WI38 (cell line): Measurements from ENCODE around the gene PIPOX.

ENCODE experiments used
- H3K4me3 ChIP-seq: 2 replicates; pipeline ENCODE4 v1.5.1; 2011; ENCODE audit warnings: low read depth, mild to moderate bottlenecking, control low read depth, low read length
- TF ChIP-seq, protein P1 (sequence below): IDR thresholded peaks from 2 replicates; pipeline ENCODE4 v1.5.1; 2012; ENCODE audit warnings: low read depth, mild to moderate bottlenecking, control low read depth, low read length

Gene PIPOX

DNA sequence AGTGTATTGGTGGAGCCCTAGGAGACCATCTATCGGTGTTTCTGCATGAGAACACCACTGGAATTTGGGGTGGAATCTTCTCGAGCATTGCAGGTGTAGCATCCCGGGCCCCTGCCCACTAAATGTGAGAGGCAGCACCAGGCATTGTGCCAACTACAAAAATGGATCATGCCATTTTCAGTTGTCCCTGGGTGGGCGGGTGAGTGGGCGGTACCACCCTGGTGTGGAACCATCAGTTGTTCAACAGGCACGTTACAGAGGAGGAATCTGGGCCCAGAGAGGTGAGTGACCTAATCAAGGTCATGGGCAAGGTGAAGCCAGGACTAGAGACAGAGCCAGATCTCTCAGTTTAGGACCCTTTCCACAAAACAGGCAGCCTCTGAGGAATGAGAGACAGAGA, 8.8 kb downstream of the PIPOX start:
- no peak overlapping the region for H3K4me3 ChIP-seq
- TF ChIP-seq, protein P1, sequence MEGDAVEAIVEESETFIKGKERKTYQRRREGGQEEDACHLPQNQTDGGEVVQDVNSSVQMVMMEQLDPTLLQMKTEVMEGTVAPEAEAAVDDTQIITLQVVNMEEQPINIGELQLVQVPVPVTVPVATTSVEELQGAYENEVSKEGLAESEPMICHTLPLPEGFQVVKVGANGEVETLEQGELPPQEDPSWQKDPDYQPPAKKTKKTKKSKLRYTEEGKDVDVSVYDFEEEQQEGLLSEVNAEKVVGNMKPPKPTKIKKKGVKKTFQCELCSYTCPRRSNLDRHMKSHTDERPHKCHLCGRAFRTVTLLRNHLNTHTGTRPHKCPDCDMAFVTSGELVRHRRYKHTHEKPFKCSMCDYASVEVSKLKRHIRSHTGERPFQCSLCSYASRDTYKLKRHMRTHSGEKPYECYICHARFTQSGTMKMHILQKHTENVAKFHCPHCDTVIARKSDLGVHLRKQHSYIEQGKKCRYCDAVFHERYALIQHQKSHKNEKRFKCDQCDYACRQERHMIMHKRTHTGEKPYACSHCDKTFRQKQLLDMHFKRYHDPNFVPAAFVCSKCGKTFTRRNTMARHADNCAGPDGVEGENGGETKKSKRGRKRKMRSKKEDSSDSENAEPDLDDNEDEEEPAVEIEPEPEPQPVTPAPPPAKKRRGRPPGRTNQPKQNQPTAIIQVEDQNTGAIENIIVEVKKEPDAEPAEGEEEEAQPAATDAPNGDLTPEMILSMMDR: no peak

GRCh38 chr17:29054835-29055234, 11.9 kb downstream of the PIPOX start:
- no peak overlapping the region for H3K4me3 ChIP-seq
- TF ChIP-seq, protein P1: no peak

DNA sequence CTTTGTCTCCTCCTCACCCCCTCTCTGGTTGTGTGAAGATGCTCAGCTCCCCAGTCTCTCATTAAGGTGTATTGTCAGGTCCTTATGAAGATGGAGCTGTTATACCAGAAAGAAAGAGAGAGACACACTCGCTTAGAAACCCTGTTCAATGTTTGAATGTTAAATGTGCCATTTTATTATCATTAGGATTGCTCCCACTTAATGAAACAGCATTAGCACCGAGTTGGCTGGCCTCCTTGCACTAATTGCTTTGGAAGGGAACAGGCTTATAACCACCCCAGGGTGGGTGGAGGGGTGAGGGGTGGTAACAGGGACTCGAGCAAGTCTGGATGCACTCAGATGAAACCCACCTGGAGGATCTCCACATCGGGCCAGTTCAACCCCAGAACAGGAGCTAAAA, 14.4 kb downstream of the PIPOX start:
- TF ChIP-seq, protein P1: no peak

GRCh38 chr17:29058391-29058790, 15.4 kb downstream of the PIPOX start:
- TF ChIP-seq, protein P1: no peak

More for the DNA sequence above, 14.4 kb downstream of the PIPOX start:
- H3K4me3 ChIP-seq: no peak overlapping the region

GRCh38 chr17:29059281-29059680, 16.3 kb downstream of the PIPOX start:
- TF ChIP-seq, protein P1: no peak
- no peak overlapping the region for H3K4me3 ChIP-seq

More at GRCh38 chr17:29058391-29058790, 15.4 kb downstream of the PIPOX start:
- no peak overlapping the region for H3K4me3 ChIP-seq

- TF ChIP-seq, protein P1: no peak
- H3K4me3 ChIP-seq: no peak overlapping the region
Measured at GRCh38 chr17:29060475-29060874, 17.5 kb downstream of the PIPOX start.

GRCh38 chr17:29061036-29061435, 18.1 kb downstream of the PIPOX start:
- TF ChIP-seq, protein P1: no peak

More at GRCh38 chr17:29061036-29061435, 18.1 kb downstream of the PIPOX start:
- no peak overlapping the region for H3K4me3 ChIP-seq
